Esophagus squamous epithelium (tissue), 5 donors: Measurements from ENCODE around the gene FERMT1. TPM values are rescaled to one million over a fixed set of nuclear protein-coding genes. Genes with fewer than 3 reads are reported as not detected.

Source experiments
- DNase-seq: peaks from one replicate; lab custom pipeline; 2025; lab: John Stamatoyannopoulos, UW
- H3K27ac ChIP-seq, 4 donors: fragments of 200-600 bp; sonication (generic); one replicate each; pipeline ENCODE4 v1.5.1; 2016 to 2019; ENCODE audit warnings: mild to moderate bottlenecking in 1 of 4
- H3K27me3 ChIP-seq, 4 donors: fragments of 200-600 bp; sonication (generic); 1 replicate in 3 of 4; 2 replicates in 1 of 4; pipeline versions ENCODE4 v1.5.1 to v1.6.0; 2017 to 2021; ENCODE audit warnings: antibody characterized with exemption in 1 of 4
- H3K36me3 ChIP-seq, 3 donors: fragments of 200-600 bp; sonication (generic); one replicate each; pipeline ENCODE4 v1.5.1; 2016 to 2019
- H3K4me1 ChIP-seq, 3 donors: fragments of 200-600 bp; sonication (generic); one replicate each; pipeline ENCODE4 v1.5.1; 2017 to 2019
- H3K4me3 ChIP-seq, 4 donors: fragments of 200-600 bp; sonication (generic); 1 replicate in 3 of 4; 2 replicates in 1 of 4; pipeline ENCODE4 v1.5.1; 2016 to 2019; ENCODE audit warnings: mild to moderate bottlenecking in 2 of 4, moderate library complexity in 1 of 4
- H3K9me3 ChIP-seq, 3 donors: fragments of 200-600 bp; sonication (generic); one replicate each; pipeline ENCODE4 v1.5.1; 2016 to 2019
- POLR2A ChIP-seq, 4 donors: fragments of 450-650 bp; IDR thresholded peaks; one replicate each; pipeline ENCODE4 v1.6.1; 2017; ENCODE audit warnings: antibody characterized with exemption in 4 of 4, mild to moderate bottlenecking in 4 of 4, moderate library complexity in 3 of 4
- WGBS, 2 donors: methylation state at CpG; one replicate each; pipeline ENCODE4 v1.1.5; 2018; 5-methylcytosine and 5-hydroxymethylcytosine counted together
- intact Hi-C: fragments of 100-400 bp; cut with DNase I; formaldehyde crosslinking; loops from one replicate; pipeline ENCODE4 v1.15.0; 2022
- total RNA-seq, 4 donors: library from RNA; depleted of rRNA; stranded (reverse); fragments of >200 nt; gene quantifications; one replicate each; pipeline ENCODE4 v1.1.0, GENCODE V29; 2016
- TF ChIP-seq, protein P1 (sequence below), 6 experiments: fragments of 450-650 bp in 4 of 6; fragments of 200-600 bp in 2 of 6; sonication (generic) in 2 of 6; IDR thresholded peaks; one replicate each; pipeline ENCODE4 v1.5.1; 2016 to 2019; ENCODE audit warnings: antibody characterized with exemption in 6 of 6, mild to moderate bottlenecking in 4 of 6, moderate library complexity in 4 of 6
- donor health status: DM: yes; HTN: yes; CAD: no.

Gene FERMT1
- total RNA-seq, 4 donors from 2014 or later, result 19.3 to 53.5 (median 25.8) TPM

DNA sequence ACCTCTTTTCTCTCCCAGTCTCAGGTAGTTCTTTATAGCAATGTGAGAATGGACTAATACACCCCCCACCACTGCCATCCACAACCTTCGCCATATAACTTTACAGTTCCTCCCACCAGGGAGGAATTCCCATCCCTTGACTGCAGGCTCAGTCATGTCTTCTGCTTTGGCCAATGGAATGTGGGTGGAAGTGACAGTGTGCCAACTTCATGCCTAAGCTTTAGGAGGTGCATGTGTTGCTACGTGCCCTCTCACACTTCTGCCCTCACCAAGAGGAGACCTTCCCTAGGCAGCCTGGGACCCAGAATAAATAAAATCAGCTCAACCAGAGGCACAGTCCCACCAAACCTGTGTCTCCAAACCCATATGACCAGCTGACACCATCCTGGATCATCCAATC is 36.0 kb downstream of the FERMT1 start:
- DNase-seq, result no peak
- Histone ChIP-seq H3K36me3 (peaks cover 0 to 88% (median 6%) of the 10 kb centered on the region in 3 donors), H3K27ac (peak overlapping the region in 1 of 4 donors; percentile 13), H3K4me1 (peaks cover 0 to 9% (median 0%) of the 10 kb centered on the region in 3 donors), H3K4me3 (no peak overlapping the region), H3K27me3 (no peaks in the 10 kb centered on the region), H3K9me3 (no peaks in the 10 kb centered on the region)
- TF ChIP-seq, protein P1, sequence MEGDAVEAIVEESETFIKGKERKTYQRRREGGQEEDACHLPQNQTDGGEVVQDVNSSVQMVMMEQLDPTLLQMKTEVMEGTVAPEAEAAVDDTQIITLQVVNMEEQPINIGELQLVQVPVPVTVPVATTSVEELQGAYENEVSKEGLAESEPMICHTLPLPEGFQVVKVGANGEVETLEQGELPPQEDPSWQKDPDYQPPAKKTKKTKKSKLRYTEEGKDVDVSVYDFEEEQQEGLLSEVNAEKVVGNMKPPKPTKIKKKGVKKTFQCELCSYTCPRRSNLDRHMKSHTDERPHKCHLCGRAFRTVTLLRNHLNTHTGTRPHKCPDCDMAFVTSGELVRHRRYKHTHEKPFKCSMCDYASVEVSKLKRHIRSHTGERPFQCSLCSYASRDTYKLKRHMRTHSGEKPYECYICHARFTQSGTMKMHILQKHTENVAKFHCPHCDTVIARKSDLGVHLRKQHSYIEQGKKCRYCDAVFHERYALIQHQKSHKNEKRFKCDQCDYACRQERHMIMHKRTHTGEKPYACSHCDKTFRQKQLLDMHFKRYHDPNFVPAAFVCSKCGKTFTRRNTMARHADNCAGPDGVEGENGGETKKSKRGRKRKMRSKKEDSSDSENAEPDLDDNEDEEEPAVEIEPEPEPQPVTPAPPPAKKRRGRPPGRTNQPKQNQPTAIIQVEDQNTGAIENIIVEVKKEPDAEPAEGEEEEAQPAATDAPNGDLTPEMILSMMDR (IDR thresholded peaks at IDR 0.05), result no peak
- no peak for TF ChIP-seq POLR2A (IDR thresholded peaks at IDR 0.05)
- WGBS, 2 donors, result 33 to 42% methylated on average over 1 to 2 of the region's 2 CpGs
- intact Hi-C loops, result no loop called here

DNA sequence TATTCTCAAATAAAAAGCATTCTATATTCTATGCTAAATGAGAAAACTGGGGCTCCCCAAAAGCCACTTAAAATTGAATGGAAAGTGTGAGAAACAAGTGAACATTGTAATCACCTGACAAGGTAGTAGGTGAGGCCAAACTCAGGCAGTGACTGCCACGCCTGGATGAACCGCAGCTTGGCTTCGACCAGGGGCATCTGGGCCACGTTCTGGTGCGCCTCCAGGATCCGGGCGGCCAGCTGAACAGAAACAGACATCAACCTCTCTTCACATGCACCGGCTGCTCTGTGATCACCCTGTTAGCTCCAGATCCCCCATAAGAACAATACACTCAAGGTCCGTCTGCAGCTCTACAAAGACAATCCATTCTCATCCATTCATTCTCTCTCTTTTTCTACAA is 38.9 kb downstream of the FERMT1 start:
- H3K4me3 ChIP-seq, result no peak overlapping the region
- WGBS, 2 donors, result 66 to 86% methylated on average over 8 to 9 of the region's 9 CpGs
- no peak for TF ChIP-seq POLR2A (IDR thresholded peaks at IDR 0.05)
- TF ChIP-seq, protein P1 (IDR thresholded peaks at IDR 0.05), result no peak
- peaks cover 0 to 78% (median 6%) of the 10 kb centered on the region in 3 donors for H3K36me3 ChIP-seq
- intact Hi-C loops, result no loop called here
- H3K27ac ChIP-seq, result no peak overlapping the region
- peaks cover 0 to 32% (median 0%) of the 10 kb centered on the region in 3 donors for H3K4me1 ChIP-seq
- no peak for DNase-seq
- H3K9me3 ChIP-seq, result no peaks in the 10 kb centered on the region
- no peaks in the 10 kb centered on the region for H3K27me3 ChIP-seq

DNA sequence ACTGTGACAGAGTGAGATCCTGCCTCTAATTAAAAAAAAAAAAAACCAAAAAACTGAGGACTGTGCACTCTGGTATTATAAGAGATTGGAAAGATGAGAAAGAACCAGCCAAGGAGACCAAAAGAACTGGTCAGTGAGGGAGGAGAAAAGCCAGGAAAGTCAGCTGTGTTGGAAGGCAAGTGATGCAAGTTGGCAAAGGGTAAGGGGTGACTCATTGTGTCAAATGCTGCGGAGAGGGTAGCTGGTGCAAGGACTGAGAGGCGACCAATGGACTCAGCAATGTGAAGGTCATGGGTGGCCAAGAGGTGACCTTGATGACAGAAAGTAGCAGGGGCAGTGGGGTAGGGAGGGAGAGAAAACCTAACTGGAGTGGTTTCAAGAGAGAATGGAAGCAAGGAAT is 41.6 kb downstream of the FERMT1 start:
- Histone ChIP-seq H3K36me3 (peaks cover 0 to 69% (median 6%) of the 10 kb centered on the region in 3 donors), H3K9me3 (no peaks in the 10 kb centered on the region), H3K4me1 (peaks cover 0 to 41% (median 3%) of the 10 kb centered on the region in 3 donors), H3K4me3 (no peak overlapping the region), H3K27me3 (no peaks in the 10 kb centered on the region), H3K27ac (no peak overlapping the region)
- intact Hi-C loops, result no loop called here
- WGBS, 2 donors, result 56 to 63% methylated on average over 2 of the region's 2 CpGs
- TF ChIP-seq POLR2A (IDR thresholded peaks at IDR 0.05), result no peak
- TF ChIP-seq, protein P1 (IDR thresholded peaks at IDR 0.05), result no peak
- no peak for DNase-seq

DNA sequence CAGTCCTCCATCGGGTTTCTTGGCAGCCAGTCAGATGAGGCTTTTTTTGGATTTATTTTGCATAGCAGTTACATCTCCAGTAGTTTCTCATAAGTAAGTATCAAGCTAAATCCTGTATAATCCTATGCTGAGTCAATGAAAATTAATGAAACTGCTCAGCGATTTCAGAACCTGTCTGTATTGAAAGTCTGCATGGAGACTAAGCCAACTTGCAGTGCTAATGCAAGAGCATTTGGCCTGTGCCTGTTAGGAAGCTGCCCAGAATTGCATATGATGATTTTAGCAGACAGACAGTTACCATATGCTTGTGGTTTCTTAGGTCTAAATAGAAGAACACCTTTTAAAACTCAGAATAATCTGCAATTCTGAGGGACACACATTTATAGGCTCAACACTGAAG is 43.8 kb downstream of the FERMT1 start:
- no peaks in the 10 kb centered on the region for H3K27me3 ChIP-seq
- DNase-seq, result no peak
- intact Hi-C loops, result loop anchor here (5.0 kb wide), 1 partner anchor 552 kb away; no protein-coding TSS in a partner anchor
- H3K9me3 ChIP-seq, result no peaks in the 10 kb centered on the region
- H3K27ac ChIP-seq, result peak overlapping the region in 1 of 4 donors; percentile 48
- no peak for TF ChIP-seq POLR2A (IDR thresholded peaks at IDR 0.05)
- TF ChIP-seq, protein P1 (IDR thresholded peaks at IDR 0.05), result no peak
- peaks cover 0 to 69% (median 0%) of the 10 kb centered on the region in 3 donors for H3K36me3 ChIP-seq
- 30% methylated on average over 2 of the region's 2 CpGs for WGBS, 2 donors
- no peak overlapping the region for H3K4me3 ChIP-seq
- peaks cover 0 to 41% (median 3%) of the 10 kb centered on the region in 3 donors for H3K4me1 ChIP-seq

DNA sequence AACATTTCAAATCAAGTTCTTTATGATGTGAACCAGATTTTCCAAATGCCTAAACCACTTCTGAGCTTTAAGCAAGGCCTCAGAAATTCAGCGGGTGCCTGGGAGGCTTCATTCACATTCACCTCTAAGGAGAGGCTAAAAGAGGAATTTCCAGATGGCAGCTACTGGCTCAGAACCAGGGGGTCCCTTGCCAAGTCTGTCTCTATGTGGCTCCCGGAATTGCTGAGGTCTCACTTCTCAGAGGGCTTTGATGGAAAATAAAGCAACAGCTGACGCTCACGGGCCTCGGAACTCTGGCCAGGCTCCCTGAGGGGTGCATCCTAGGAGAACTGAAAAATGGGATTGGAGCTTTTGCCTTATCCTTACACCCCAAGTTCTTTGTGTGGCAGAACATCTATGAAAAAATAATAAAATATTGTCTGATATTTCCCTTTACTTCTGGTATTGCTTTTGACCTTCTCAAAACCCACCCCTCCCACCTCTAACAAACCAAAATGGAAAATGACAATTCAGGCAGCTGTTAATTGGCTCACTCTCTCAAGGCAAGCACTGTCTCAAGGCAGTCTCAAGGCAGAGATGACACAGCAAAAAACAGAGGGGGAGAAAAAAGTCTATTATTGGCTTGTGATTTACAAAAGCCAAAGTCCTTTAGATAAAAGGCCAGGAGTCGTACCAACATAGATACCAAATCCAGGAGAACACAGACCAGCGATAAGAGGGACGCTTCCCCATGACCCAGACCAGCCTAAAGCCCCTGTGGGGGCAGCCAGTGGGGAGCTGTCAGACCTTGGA is 47.2 kb downstream of the FERMT1 start:
- Histone ChIP-seq H3K27me3 (no peaks in the 10 kb centered on the region), H3K9me3 (no peaks in the 10 kb centered on the region), H3K4me1 (peaks cover 0 to 35% (median 3%) of the 10 kb centered on the region in 3 donors), H3K36me3 (peaks cover 0 to 76% (median 10%) of the 10 kb centered on the region in 3 donors), H3K4me3 (no peak overlapping the region), H3K27ac (no peak overlapping the region)
- intact Hi-C loops, result loop anchor here (5.0 kb wide), 1 partner anchor 548 kb away; no protein-coding TSS in a partner anchor
- TF ChIP-seq, protein P1 (IDR thresholded peaks at IDR 0.05), result no peak
- no peak for TF ChIP-seq POLR2A (IDR thresholded peaks at IDR 0.05)
- no peak for DNase-seq
- WGBS, 2 donors, result 55 to 69% methylated on average over 8 of the region's 8 CpGs
